Measurements from ENCODE around the gene PCDHGA4. TPM values are rescaled to one million over a fixed set of nuclear protein-coding genes. Genes with fewer than 3 reads are reported as not detected.
A peak's percentile ranks its signal among the peaks of the same experiment; 100 is the strongest.

Gene PCDHGA4
- total RNA-seq, 3 donors from 2014 or later, result 0.90 to 4.6 (median 1.2) TPM

DNA sequence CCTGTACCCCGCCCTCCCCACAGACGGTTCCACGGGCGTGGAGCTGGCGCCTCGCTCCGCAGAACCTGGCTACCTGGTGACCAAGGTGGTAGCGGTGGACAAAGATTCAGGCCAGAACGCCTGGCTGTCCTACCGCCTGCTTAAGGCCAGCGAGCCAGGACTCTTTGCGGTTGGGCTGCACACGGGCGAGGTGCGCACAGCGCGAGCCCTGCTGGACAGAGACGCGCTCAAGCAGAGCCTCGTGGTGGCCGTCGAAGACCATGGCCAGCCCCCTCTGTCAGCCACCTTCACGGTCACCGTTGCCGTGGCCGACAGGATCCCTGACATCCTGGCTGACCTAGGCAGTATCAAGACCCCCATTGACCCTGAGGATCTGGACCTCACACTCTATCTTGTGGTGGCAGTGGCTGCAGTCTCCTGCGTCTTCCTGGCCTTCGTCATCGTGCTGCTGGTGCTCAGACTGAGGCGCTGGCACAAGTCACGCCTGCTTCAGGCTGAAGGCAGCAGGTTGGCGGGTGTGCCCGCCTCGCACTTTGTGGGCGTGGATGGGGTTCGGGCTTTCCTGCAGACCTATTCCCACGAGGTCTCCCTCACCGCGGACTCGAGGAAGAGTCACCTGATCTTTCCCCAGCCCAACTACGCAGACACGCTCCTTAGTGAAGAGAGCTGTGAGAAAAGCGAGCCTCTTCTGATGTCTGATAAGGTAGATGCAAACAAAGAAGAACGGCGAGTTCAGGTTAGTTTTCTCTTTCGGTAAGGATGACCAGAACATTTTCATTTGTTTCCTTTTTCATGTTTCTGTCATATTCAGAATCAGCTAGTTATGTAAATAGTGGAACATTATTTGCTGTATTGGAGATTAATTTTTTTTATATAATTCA lies 11.4 kb downstream of the PCDHGA4 start:
- intact Hi-C loops (cut with DNase I, micrococcal nuclease), result no loop called here
- Histone ChIP-seq H3K4me3 (no peak overlapping the region), H3K36me3 (ENCODE audit: low read depth) (no peaks in the 10 kb centered on the region), H3K9me3 (peaks cover 72% of the 10 kb centered on the region), H3K4me1 (ENCODE audit: low read depth) (no peaks in the 10 kb centered on the region)
- ATAC-seq (no peak), DNase-seq (no peak)
- TF ChIP-seq, protein P1, sequence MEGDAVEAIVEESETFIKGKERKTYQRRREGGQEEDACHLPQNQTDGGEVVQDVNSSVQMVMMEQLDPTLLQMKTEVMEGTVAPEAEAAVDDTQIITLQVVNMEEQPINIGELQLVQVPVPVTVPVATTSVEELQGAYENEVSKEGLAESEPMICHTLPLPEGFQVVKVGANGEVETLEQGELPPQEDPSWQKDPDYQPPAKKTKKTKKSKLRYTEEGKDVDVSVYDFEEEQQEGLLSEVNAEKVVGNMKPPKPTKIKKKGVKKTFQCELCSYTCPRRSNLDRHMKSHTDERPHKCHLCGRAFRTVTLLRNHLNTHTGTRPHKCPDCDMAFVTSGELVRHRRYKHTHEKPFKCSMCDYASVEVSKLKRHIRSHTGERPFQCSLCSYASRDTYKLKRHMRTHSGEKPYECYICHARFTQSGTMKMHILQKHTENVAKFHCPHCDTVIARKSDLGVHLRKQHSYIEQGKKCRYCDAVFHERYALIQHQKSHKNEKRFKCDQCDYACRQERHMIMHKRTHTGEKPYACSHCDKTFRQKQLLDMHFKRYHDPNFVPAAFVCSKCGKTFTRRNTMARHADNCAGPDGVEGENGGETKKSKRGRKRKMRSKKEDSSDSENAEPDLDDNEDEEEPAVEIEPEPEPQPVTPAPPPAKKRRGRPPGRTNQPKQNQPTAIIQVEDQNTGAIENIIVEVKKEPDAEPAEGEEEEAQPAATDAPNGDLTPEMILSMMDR (IDR thresholded peaks at IDR 0.05), result no peak

DNA sequence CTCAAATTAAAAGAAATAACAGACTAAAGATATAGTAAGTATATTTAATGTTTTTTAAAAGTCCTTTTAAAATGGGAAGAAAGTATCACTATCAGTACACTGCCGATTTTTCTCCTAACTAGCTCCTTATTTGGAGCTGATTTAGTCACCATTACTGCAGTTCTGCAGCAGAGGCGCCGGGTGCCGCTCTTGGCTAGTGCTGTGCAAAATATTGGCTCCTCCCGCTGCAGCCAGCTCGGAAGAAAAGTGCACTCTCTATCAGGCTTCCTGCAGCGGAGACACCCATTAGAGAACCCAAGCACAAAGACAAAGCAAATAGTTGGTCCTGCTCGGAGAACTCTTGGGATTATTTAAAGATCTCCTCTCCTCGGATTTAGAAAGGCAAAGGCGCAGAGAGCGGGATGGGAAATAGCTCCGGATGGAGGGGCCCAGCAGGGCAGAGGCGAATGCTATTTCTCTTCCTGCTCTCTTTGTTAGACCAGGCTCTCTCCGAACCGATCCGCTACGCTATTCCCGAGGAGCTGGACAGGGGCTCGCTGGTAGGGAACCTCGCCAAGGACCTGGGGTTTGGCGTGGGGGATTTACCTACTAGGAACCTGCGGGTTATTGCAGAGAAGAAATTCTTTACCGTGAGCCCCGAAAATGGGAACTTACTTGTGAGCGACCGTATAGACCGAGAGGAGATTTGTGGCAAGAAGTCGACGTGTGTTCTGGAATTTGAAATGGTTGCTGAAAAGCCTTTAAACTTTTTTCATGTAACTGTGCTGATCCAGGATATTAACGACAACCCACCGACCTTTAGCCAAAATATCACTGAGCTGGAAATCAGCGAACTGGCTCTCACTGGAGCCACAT lies 15.4 kb downstream of the PCDHGA4 start, which contains the start of gene PCDHGB3:
TSS of gene PCDHGB3 (plus strand) at position 249 of the 855 bp plus-strand sequence. CDS start at position 402, 153 bp downstream.
- intact Hi-C loops (cut with DNase I, micrococcal nuclease), result no loop called here
- Histone ChIP-seq H3K9me3 (peaks cover 85% of the 10 kb centered on the region), H3K36me3 (ENCODE audit: low read depth) (no peaks in the 10 kb centered on the region), H3K4me3 (no peak within 1 kb of the TSS), H3K4me1 (ENCODE audit: low read depth) (no peaks in the 10 kb centered on the region)
- ATAC-seq (peak; percentile 75), DNase-seq (peak in 2 of 3 donors; percentile 29 to 46)
- TF ChIP-seq, protein P1 (IDR thresholded peaks at IDR 0.05), result no peak

DNA sequence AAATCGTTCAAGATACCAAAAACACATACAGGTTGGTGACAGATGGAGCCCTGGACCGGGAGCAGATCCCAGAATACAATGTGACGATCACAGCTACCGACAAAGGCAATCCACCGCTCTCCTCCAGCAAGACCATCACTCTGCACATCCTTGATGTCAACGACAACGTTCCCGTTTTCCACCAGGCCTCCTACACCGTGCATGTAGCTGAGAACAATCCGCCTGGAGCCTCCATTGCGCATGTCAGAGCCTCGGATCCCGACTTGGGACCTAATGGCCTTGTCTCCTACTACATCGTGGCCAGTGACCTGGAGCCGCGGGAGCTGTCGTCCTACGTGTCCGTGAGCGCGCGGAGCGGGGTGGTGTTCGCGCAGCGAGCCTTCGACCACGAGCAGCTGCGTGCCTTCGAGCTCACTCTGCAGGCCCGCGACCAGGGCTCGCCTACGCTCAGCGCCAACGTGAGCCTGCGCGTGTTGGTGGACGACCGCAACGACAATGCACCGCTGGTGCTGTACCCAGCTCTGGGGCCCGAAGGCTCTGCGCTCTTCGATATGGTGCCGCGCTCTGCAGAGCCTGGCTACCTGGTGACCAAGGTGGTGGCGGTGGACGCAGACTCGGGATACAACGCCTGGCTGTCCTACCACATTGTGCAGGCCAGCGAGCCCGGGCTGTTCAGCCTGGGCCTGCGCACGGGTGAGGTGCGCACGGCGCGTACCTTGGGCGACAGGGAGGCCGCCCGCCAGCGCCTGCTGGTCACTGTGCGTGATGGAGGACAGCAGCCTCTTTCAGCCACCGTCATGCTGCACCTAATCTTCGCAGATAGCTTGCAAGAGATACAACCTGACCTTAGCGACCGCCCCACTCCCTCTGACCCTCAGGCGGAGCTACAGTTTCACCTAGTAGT lies 17.0 kb downstream of the PCDHGA4 start:
- DNase-seq (no peak), ATAC-seq (no peak)
- Histone ChIP-seq H3K4me3 (no peak overlapping the region), H3K4me1 (ENCODE audit: low read depth) (no peaks in the 10 kb centered on the region), H3K36me3 (ENCODE audit: low read depth) (no peaks in the 10 kb centered on the region), H3K9me3 (peaks cover 83% of the 10 kb centered on the region)
- TF ChIP-seq, protein P1 (IDR thresholded peaks at IDR 0.05), result no peak
- intact Hi-C loops (cut with DNase I, micrococcal nuclease), result no loop called here

GRCh38 chr5:141373673-141374317 lies 19.0 kb downstream of the PCDHGA4 start, which contains the start of gene PCDHGA6:
TSS of gene PCDHGA6 (plus strand) at chr5:141373891. CDS start at chr5:141374084, 193 bp downstream.
- intact Hi-C loops (cut with DNase I, micrococcal nuclease), result no loop called here
- Histone ChIP-seq H3K36me3 (ENCODE audit: low read depth) (no peaks in the 10 kb centered on the region), H3K9me3 (peaks cover 88% of the 10 kb centered on the region), H3K4me1 (ENCODE audit: low read depth) (no peaks in the 10 kb centered on the region), H3K4me3 (no peak within 1 kb of the TSS)
- TF ChIP-seq, protein P1 (IDR thresholded peaks at IDR 0.05), result no peak
- ATAC-seq (no peak), DNase-seq (no peak)
